ENCODE results near the gene PIP5K1C.

The PIP5K1C gene

DNA sequence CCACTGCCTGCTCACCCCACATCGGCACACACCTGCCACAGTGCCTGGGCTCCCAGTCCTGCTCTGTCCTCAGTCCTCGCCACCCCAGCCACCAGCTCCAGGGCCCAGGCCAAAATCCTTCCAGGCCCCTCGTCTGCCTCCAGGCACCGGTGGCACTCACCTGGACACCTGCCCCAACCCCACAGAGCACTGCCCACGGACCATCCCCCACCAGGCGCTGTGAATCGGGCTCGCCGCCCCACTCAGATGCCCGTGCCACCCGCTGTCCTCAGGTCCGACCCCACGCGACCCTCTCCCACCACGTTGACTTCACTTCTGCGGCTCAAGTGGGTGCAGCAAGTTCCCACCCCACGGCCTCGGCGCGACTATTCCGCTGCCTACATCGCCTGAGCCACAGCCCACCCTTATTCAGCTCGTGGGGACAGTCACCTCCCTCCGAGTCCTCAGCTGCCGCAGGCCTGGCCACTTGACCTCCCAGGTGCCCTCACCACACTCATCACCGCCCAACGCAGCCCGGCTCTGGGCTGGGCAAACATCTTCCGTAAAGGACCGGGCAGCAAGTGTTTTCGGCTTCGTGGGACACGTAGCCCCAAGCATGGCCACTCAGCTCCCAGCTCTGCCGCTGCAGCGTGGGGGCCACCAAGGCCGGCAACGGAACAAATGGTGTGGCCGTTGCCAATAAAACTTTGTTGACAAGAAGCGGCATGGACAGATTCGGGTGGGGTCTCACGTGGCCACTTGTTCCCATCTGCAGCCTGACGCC lies 5.7 kb downstream of the PIP5K1C start:
- no peak for DNase-seq

DNA sequence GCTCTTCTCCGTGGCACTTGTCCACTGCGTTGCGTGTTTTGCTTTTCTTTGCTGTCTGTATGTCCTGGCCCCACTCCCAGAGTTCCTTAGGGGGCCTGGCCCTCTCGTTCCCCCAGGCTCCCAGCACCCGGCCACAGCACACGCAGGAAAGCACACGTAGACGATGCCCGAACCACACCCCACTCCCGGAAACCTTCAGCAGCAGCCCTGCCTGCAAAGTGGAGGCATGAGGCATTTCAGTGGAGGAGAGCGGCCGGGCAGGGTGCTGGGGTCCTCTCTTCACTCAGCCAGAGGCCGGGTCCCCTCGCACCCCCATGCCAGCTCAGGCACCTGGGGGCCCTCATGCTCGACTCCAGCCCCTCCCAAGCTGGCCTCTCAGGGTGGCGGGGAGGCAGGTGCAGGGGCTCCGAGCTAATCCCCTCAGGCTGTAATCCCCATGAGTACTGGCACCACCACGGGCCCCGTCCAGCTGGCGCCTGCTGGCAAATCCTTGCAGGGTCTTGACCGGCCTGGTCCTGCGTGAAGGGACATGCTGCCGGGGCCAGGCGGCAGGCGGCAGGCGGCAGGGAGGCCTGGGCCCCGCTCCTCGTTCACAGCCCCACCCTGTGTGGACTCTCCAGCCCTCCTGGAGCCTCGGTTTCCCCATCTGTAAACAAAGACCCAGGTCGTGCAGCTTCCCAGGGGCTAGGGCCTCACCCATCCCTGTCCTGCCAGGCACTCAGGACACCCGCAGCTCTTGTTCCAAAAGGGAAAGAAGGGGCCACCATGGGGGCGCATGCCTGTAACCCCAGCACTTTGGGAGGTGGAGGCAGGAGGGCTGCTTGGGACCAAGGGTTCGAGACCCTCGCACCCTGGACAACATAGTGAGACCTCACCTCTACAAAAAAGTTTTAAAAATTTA lies 7.0 kb downstream of the PIP5K1C start:
- DNase-seq = no peak

DNA sequence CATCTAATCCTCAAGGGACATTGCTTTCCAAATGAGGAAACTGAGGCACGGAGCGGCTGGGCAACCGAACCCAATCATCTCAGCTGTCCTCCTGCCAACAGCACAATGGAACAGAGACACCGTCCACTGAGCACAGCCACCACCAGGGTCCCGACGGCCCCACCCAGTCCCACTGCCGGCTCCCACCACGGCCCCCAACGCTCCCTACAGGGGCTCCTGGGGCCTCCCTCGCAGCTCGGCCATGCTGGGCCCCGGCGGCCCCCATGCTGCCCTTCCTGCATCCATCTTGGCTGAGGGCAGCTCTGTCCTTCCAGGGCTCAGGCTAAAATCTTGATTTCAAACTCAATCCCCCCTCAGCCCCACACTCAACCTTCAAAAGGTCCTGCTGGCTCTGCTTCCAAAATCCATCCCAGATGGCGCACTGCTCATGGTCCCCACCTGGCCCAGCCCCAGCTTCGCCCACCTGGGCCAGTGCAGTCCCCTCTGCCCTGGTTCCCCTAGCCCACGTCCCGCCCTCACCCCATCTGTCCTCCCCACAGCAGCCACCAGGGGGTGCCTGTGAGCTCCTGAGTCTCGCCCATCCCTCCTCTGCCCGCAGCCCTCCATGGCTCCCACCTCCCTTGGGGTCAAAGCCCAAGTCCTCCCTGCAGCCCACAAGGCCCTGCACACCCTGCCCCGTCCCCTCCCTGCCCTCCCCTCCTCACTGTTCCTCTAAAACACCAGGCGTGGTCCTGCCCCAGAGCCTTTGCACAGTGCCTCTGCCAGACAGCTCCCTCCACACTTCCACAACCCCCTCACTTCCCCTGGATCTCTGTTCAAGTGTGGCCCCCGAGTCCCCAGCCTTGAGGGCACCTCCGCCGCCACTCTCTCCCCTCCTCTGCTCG lies 7.9 kb downstream of the PIP5K1C start:
- no peak for DNase-seq

DNA sequence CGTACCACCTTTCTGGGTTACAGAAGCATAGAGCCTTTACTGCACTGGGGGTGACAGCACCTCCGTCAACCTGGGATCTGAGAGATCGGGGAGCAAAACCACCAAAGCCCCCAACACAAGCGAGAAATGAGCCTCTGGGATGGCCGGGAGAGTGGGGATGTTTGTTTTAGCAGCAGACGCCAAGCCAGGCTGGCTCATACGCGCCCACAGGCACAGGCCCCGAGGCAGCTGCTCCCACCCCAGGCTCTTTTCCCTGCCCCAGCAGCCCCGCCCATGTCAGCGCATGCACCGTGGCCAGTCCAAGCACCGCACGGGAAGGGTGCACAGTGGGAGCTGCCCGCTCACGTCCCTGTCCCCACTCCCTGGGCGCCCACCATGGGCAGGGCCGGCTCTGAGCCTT lies 8.5 kb downstream of the PIP5K1C start:
- no peak for DNase-seq

DNA sequence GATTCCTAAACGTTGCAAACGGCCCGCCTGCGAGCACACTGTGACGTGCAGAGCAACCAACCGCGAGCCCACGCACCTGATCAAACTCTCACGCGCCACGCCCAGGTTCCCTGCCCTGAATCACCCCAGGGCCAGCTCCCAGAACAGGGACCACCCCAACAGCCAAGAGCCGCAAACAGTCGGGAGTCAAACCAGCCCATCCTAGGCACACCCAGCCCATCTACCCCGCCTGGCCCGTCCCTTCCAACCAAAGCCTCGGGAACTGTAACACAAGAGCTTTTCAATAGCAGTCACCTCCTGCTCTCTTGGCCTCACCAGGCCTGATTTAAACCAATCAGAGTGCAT lies 8.9 kb downstream of the PIP5K1C start:
- DNase-seq = no peak

DNA sequence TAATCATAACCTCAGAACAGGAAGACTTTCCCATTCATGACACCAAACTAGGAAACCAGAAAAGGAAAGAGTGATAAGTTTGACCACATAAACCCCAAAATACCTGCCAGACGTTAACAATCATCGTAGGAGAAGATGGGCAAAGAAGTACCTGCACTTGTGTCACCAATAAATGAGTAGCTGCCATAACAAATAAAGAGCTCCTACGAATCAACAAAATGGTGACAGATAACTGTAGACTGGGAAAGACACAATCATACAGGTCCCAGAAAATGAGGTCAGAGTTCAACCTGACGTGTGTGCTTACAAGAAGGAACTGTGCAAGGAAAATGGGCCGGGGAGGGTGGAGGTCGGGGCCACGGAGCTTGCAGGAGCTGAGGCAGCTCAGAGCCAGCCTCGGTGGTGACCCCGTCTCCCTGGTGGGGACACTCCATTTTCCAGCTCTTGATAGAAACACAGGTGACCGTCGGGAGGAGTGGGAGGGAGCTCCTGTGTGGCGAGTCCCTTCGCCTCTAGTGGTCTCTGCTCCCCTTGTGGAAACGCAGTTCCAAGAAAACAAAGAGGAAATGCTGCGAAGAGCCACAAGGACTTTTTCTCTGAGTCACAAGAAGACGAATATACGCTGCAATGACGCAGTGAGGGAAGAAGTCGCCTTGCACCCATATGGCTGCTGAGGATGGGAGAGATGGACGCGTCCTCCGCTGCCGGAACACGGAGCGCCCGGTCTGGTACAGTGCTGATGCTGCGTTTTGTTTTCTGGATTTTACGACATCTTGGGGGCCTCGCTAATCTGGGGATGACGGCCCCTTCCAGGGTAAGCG lies 9.5 kb downstream of the PIP5K1C start:
- DNase-seq = no peak

DNA sequence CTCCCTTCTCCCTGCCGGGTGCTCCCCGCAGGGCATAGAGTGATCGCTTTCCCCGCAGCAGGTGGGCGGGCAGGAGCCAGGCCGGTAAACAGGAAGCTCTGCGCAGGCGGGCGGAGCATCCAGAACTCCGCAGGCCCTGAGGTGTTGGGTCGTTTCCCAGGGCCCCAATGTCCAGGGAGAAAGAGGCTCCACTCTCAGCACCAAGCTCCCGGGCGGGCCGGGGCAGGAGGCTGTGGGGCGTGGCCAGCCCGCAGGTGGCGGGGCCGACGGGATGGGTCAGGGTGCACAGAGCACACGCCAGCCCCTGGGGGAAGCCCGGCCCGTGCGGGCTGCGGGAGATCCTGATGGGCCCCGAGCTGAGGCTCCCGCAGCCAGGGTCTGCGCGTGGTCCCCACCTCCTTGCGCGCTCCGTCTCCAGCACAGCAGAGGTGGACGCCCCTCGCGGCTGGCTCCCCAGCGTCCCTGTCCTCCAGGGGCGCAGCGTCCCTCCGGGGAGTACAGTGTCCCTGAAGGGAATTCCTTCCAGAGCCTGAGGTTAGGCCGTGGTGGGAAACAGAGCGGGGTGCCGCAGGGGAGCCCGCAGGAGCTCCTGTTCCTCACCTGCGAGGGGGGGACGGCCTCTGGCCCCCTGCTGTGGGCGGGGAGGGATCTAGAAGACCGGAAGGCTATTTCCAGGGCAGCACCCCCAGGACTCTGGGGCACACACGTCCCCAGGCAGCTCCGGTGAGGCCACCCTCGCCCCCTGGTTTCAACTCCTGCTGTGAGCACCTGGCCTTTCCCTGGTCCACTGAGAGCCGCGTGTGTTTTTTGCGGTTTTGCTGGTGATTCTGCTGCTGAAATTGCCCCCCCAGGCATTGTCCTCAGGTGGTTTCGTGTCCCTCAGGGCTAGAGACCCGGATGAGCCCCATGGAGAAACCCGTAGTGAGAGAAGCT lies 12.2 kb downstream of the PIP5K1C start:
- peak in 1 of 2 experiments; percentile 60 for DNase-seq

DNA sequence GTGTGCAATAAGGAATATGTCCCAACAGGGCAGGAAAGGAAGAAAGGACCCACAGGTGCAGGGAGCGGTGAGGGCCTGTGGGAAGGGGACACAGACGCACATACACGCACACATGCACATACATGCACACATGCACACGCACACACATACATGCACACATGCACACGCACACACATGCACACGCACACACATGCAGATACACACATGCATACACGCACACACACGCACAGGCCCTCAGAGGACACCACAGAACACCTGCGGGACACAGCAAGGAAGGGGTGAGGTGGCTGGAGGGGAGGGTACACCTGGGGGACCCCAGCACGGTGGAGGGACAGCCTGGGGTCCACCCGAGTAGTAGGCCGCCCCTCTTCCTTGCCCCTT lies 12.9 kb downstream of the PIP5K1C start:
- DNase-seq = no peak

DNA sequence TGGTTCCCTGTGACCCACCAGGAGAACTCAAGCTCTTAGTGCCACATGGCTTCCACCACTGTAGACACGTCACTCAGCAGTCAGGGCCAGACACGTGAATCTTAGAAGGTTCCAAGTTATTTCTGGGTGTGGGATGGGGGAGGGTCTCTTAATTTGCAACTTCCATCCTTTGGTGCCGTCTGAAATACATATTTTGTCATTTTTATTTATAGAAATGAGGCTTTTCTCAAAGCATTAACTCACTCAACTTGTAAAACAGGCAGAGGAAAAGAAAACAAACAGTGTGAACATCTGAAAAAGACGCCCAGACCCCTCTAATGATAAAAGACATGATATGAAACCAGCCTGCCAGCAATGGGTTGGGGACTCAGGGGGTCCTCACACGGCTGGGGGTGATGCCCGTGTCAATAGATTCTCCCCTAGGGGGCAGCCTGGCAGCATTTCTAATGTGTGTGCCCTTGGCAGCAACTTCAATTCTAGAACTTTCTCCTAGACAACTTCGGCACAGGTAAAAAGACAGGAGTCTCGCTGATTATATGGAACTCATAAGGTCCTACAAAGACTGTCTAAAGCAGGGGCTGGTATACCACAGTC lies 15.4 kb downstream of the PIP5K1C start:
- DNase-seq = no peak

DNA sequence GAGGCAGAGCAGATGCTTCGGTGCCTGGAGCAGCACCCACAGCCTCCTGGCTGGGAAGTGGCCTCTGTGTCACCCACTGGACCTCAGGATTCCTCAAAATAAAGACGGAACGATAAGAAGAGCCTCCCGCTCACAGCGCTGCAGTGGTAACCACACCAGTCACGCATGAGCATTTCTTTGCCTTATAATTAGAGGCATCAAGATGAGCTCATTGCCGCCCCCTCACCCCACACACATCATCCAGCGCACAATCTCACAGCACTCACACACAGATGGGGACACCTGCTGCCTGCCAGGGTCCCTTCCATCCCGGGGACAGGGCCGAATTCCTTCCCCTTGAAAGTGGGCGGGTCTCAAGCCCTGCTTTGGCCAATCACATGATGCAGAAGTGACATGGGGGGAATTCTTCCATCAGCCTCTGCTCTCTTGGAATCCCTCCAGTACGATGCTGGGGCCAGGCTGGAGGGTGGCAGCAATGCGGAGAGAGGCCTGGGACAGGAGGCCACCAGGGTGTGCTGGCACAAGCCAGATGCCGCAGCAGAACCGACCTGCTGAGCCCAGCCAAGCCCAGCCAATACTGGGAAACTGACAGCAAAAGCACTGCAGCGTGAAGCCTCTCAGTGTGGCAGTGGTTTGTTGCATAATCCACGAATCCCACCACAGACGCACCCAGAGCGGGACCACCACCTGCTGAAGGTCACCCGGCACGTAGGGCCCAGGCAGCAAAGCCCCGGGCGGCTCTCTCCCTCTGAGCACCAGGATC lies 16.0 kb downstream of the PIP5K1C start:
- no peak for DNase-seq

DNA sequence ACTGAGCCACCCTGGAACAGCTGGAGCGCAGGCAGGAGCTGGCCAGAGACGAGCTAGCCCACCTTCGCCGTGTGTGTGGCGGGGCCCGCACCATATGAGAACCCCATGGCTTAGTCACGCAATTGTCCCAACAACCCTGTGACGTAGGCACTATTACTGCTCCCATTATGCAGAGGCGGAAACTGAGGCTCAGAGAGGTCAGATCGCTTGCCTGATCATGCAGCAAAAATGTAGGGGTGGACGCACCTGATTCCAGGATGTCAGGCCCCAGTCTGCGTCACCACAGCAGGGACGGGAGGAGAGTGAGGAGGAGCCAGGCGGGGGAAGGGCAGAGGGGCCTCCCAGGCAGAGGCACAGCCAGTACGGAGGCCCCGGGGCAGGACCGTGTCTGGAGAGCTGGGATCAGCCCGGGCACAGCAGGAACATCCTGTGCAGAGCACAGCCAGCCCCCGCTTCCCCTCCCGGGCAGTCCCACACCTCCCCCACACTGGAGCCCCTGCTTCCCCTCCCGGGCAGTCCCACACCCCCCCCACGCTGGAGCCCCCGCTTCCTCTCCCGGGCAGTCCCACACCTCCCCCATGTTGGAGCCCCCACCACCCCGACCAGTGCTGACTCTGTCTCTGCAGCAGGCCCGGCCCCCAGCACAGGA lies 16.7 kb downstream of the PIP5K1C start:
- no peak for DNase-seq

DNA sequence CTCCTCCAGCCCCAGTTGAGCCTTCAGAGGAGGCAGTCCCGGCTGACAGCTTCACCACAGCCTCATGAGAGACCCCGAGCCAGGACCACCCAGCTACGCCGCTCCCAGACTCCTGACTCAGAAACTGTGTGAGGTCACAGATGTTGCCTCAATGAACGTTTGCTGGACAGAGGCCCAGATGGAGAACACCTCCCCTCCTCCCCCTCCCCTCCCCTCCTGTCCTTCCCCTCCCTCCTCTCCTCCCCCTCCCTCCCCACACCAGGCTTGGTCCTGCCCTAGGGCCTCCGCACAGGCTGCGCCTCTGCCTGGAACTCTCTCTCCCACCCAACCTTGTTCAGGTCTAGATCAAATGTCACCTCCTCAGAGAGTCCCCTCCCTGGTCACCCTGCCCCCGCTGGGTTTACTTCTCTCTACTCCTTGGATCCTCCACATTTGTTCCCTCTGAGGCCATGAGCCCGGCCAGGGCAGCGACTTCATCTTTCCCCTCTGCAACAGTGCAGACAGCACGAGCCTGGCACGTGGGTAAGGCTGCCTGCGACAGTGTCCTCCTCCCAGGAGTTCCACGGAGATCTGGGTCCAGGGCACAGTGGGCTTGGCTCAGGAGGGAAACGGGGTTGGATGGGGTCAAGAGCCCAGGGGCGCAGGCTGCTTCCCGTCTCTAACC lies 17.4 kb downstream of the PIP5K1C start:
- DNase-seq = no peak

DNA sequence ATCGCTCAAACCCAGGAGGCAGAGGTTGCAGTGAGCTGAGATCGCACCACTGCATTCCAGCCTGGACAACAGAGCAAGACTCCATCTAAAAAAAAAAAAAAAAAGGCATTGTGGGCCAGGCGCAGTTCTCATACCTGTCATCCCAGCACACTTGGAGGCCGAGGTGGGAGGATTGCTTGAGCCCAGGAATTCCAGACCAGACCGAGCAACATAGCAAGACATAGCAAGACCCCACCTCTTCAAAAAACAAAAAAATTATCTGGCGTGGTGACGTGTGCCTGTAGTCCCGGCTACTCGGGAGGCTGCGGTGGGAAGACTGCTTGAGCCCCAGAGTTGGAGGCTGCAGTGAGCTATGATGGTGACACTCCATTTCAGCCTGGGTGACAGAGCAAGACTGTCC lies 18.0 kb downstream of the PIP5K1C start:
- DNase-seq = no peak

DNA sequence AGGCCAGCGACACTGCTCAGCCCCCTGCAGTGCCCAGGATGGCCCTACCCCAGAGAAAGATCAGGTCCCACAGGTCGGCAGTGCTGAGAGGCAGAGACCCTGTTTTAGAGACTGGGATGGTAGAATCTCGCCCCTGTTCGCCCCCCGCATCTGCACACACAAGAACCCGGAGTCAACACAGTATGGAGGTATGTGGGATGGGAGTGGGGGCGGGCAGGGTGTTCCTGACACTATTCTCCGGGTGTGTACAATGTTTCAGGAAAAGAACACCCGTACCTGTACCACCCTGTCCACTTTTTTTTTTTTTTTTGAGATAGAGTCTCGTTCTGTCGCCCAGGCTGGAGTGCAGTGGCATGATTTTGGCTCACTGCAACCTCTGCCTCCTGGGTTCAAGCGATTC lies 19.3 kb downstream of the PIP5K1C start:
- no peak for DNase-seq

DNA sequence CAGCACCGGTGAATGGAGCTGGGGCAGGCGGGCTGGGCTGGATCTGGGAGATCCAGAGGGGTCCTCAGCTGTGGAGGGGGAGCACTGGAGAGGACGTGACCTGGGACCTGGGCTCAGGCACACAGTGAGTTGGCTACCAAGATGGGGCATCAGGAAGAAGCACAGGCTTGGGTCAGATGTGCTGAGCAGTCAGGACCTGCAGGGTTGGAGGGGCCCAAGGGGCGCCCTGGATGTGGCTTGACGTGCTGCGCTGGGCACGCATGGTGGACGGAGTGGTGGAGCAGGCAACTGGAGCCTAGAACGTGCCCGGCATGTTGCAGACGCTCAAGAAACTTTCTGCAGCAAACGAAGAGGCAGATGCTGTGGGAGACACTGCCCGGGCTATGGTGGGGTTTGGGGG lies 20.7 kb downstream of the PIP5K1C start:
- no peak for DNase-seq

DNA sequence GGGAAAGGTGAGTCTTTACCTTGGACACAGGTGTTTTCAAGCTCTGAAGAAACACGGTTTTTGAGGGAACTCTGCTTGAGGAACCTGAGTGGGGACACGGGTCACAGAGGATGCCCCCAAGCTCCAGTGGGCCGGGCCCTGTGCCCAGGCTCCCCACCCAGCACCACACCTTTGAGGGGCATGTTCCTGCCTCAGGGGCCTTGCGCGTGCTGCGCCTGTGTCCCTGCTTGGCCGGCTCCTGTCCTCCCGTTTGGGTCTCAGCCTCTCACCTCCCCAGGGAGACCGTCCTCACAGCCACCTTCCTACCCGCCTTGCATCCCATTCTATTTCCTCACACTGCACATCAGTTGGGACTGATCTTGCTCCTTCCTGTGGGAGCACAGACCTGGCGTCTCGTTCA lies 21.1 kb downstream of the PIP5K1C start:
- DNase-seq = no peak

DNA sequence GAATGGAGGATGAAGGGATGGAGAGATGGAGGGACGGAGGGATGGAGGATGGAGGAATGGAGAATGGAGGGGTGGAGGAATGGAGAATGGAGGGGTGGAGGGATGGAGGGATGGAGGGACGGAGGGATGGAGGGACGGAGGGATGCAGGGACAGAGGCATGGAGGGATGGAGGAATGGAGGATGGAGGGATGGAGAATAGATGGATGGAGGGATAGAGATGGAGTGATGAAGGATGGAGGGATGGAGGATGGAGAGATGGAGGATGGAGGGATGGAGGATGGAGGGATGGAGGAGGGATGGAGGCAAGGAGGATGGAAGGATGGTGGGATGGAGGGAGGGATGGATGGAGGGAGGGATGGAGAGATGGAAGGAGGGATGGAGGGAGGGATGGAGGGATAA lies 22.1 kb downstream of the PIP5K1C start:
- DNase-seq = no peak

DNA sequence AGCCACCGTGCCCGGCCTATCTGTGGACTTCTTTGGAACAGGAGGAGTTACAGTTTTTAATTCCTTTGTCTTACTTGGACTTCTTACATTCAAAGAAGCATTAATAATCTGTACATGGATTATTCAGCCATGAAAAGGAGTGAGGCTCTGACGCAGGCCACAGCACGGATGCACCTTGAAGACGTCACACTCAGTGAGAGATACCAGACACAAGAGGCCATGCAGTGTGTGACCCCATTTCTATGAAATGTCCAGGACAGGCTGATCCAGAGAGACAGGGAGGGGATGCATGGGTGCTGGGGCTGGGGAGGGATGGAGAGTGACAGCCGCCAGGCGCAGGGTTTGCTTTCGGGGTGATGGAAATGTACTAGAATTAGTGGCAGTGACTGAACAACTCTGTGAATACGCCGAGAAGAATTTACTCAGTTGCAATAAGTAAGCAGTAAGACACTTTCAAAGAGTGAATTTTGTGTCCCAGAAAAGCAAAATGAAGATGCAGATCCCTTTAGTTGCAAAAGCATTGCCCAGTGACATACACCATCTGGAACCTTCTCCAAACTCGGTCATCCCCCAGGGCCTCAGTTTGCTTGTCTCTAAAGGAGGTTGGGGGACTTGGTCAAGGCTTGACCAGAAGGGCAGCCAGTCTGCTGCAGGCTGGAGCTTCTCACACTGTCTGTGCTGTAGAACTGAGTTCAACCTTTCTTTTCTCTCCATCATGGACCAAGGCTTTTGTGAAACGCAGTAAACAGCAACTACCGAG lies 25.3 kb downstream of the PIP5K1C start:
- DNase-seq = no peak
